HG02759 (cell line): ENCODE data around the gene TNFRSF25.
"Not testable (repeated sequence)": the region's sequence is repeated elsewhere in the genome, so short reads cannot be mapped to it uniquely, and the experiment has no call there.

Experiments used
- ATAC-seq: cut with Tn5 transposase; IDR thresholded peaks from one replicate; pipeline ENCODE4 v1.9.1; 2021; ENCODE audit warnings: mild to moderate bottlenecking, moderate library complexity; ENCODE audit not compliant: unreplicated experiment

TNFRSF25 gene

GRCh38 chr1:6502000-6502891 is 36.3 kb upstream of the TNFRSF25 start:
- ATAC-seq: no peak

GRCh38 chr1:6501279-6501813 is 35.4 kb upstream of the TNFRSF25 start:
- ATAC-seq: no peak

GRCh38 chr1:6500544-6501278 is 34.7 kb upstream of the TNFRSF25 start:
- no peak for ATAC-seq

- ATAC-seq: no peak
Observed at GRCh38 chr1:6499296-6499695, 33.3 kb upstream of the TNFRSF25 start.

GRCh38 chr1:6498576-6499111 is 32.7 kb upstream of the TNFRSF25 start:
- ATAC-seq: no peak

- no peak for ATAC-seq
Observed at GRCh38 chr1:6497867-6498575, 32.0 kb upstream of the TNFRSF25 start.

GRCh38 chr1:6497215-6497866 is 31.4 kb upstream of the TNFRSF25 start:
- ATAC-seq: no peak

GRCh38 chr1:6496890-6497214 is 30.9 kb upstream of the TNFRSF25 start:
- ATAC-seq: no peak

- ATAC-seq: no peak
Observed at GRCh38 chr1:6496365-6496721, 30.4 kb upstream of the TNFRSF25 start.

- no peak for ATAC-seq
Observed at GRCh38 chr1:6495540-6496364, 29.8 kb upstream of the TNFRSF25 start.

GRCh38 chr1:6495041-6495441 is 29.1 kb upstream of the TNFRSF25 start:
- ATAC-seq: no peak

- no peak for ATAC-seq
Observed at GRCh38 chr1:6494627-6495026, 28.7 kb upstream of the TNFRSF25 start.

GRCh38 chr1:6493834-6494223 is 27.9 kb upstream of the TNFRSF25 start:
- ATAC-seq: not testable (repeated sequence)

- no peak for ATAC-seq
Observed at GRCh38 chr1:6491966-6492365, 26.0 kb upstream of the TNFRSF25 start.

- ATAC-seq: no peak
Observed at GRCh38 chr1:6491480-6491962, 25.5 kb upstream of the TNFRSF25 start, which contains the start of gene PLEKHG5. Gene PLEKHG5 (minus strand): TSS chr1:6491667. CDS start chr1:6477571, 14,096 bp downstream.

GRCh38 chr1:6491081-6491449 is 25.1 kb upstream of the TNFRSF25 start:
- ATAC-seq: no peak

GRCh38 chr1:6490181-6491080 is 24.5 kb upstream of the TNFRSF25 start:
- ATAC-seq: peak; percentile 71

- peak; percentile 65 for ATAC-seq
Observed at GRCh38 chr1:6489799-6490180, 23.8 kb upstream of the TNFRSF25 start.

GRCh38 chr1:6489383-6489765 is 23.4 kb upstream of the TNFRSF25 start:
- ATAC-seq: no peak
